DMS153 treated with DMSO at 0.1 percent for 48 hours (cell line): ENCODE measurements around the gene COA1.
"Not testable (repeated sequence)": the region's sequence is repeated elsewhere in the genome, so short reads cannot be mapped to it uniquely, and the experiment has no call there.

Source experiments
- DNase-seq: peaks from one replicate; lab custom pipeline; 2025; ENCODE audit not compliant: unreplicated experiment; lab: John Stamatoyannopoulos, UW

Gene COA1

GRCh38 chr7:43729924-43730248, 563 bp upstream of the COA1 start:
- DNase-seq, result no peak

DNA sequence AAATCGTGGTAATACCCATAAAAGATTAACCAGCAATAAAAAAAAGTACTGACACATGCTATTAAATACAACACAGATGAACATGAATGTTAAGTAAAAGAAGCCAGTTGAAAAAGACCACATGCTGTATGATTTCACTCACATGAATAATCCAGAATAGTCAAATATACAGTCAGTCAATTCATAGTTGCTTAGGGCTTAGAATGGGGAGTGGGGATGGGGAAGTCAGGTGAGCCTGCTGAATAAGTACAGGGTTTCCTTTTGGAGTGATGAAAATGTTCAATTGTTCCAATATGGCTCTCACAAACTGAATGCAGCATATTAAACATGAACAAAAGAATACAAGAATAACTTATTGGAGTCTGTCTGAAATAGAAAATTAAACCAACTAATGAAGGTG, 1.8 kb downstream of the COA1 start:
- DNase-seq, result no peak

- DNase-seq, result no peak
Observed at GRCh38 chr7:43727003-43727402, 2.3 kb downstream of the COA1 start.

DNA sequence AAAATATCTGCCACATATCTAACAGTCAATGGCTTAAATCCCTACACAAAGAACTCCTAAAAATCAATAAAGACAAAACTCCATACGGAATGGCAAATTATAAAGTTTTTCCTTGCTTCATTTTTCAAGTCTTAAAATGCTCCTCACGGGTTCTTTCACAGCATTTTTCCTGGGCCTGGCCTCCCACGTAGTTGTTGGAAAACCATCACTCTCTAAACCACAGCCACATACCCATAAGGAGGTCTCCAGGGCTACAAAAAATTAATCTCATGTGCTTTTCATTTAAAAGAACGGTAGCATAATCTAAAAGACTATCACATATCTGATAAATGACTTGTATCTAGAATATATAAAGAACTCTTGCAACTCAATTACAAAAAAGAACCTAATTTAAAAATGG, 2.9 kb downstream of the COA1 start:
- no peak for DNase-seq

DNA sequence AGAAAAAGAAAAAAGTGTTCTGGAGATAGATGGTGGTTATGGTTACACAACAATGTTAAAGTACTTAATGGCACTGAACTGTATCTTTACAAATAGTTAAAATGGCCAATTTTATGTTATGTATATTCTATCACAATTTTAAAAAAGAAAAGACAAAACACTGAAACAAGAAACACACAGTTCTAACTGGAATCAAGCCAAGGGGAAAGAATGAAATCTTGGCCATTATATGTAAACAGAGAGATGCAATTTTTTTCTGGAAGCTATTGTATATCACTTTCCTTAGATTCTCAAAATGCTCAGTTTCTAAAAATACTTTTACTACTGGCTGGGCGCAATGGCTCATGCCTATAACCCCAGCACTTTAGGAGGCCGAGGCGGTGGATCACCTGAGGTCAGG, 4.1 kb downstream of the COA1 start:
- no peak for DNase-seq

DNA sequence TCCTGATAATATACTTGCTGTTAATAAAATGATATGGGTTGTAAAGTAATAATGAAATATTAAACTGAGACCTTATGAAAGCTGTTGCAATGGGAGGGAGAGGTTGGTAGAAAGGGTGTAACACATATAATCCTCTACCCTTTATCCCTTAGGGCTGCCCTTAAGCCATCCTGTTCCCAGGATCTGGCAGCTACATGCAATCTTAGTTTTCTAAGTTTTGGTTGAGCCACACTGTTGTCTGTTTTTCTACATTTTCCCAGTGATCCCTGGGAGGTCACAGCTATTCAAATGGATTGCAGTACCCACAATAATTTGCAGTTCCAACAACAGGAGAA, 6.3 kb downstream of the COA1 start:
- no peak for DNase-seq

DNA sequence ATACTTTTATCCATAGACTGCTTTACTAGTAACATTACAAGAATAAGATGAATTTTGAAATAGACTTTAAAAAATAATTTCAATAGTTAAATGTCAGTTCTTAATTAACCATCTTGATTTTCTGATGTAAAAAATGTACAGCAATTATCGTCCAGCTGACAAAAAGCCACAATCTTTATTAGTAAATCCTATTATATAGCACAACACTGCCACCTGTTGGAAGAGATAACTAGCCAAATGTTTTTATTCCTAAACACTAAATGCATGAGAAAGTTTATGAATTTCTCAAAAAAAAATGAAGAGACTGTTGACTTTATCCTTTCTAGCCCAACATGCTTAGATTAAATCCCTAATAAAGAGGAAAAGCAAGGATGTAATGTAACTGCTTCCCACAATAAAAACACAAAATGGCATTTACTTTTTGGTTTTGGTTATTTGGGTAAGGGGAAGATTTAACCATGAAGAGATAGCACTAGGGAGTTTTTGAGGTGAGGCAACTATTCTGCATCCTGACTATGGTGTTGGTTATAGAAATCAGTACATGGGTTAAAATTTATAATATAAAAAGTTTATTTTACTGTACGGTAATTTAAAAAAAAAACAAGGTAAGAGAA, 8.0 kb downstream of the COA1 start:
- peak; percentile 38 for DNase-seq

GRCh38 chr7:43716598-43716997, 12.7 kb downstream of the COA1 start:
- no peak for DNase-seq

GRCh38 chr7:43715966-43716365, 13.4 kb downstream of the COA1 start:
- DNase-seq, result not testable (repeated sequence)

DNA sequence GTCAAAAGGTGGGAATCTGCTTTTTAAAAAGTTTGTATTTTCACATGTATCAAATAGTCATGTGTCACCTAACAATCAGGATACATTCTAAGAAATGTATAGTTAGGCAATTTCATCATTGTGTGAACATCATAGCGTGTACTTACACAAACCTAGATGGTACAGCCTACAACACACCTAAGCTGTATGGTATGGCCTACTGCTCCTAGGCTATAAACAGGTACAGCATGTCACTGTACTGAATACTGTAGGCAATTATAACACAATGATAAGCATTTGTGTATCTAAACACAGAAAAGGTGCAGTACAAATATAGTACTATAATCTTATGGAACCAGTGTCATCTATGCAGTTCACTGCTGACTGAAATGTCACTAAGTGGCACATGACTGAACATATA, 17.8 kb downstream of the COA1 start:
- DNase-seq, result no peak

GRCh38 chr7:43708055-43708454, 21.3 kb downstream of the COA1 start:
- not testable (repeated sequence) for DNase-seq

DNA sequence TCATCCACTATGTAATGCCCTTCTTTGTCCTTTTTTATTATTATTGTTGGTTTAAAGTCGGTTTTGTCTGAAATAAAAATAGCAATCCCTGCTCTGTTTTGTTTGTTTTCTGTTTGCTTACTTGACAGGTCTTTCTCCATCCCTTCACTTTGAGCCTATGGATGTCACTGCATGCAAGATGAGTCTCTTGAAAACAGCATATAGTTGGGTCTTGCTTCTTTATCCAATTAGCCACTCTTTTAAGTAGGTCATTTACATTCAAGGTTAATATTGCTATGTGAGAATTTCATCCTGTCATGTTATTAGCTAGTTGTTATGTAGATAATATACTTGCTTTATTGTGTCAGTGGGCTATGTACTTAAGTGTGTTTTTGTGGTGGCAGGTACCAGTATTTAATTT, 25.8 kb downstream of the COA1 start:
- no peak for DNase-seq

- DNase-seq, result no peak
Observed at GRCh38 chr7:43702974-43703373, 26.3 kb downstream of the COA1 start.

DNA sequence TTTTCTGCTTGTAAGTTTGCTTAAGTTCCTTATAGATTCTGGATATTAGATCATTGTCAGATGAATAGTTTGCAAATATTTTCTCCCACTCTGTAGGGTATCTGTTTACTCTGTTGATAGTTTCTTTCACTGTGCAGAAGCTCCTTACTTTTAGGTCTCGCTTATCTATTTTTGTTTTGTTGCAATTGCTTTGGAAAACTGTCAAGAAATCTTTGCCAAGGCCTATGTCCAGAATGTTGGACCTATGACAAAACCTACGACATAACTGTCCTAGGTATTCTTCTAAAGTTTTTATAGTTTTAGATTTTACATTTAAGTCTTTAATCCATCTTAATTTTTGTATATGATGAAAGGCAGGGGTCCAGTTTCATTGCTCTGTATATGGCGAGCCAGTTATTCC, 27.4 kb downstream of the COA1 start:
- DNase-seq, result no peak

DNA sequence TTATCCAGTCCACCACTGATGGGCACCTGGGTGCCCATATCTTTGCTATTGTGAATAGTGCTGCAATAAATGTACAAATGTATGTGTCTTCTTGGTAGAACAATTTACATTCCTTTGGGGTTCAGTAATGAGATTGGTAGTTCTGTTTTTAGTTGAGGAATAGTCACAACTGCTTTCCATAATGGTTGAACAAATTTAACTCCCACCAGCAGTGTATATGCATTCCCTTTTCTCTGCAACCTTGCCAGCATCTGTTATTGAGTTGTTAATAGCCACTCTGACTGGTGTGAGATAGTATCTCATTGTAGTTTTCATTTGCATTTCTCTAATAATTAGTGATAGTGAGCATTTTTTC, 27.8 kb downstream of the COA1 start:
- no peak for DNase-seq

DNA sequence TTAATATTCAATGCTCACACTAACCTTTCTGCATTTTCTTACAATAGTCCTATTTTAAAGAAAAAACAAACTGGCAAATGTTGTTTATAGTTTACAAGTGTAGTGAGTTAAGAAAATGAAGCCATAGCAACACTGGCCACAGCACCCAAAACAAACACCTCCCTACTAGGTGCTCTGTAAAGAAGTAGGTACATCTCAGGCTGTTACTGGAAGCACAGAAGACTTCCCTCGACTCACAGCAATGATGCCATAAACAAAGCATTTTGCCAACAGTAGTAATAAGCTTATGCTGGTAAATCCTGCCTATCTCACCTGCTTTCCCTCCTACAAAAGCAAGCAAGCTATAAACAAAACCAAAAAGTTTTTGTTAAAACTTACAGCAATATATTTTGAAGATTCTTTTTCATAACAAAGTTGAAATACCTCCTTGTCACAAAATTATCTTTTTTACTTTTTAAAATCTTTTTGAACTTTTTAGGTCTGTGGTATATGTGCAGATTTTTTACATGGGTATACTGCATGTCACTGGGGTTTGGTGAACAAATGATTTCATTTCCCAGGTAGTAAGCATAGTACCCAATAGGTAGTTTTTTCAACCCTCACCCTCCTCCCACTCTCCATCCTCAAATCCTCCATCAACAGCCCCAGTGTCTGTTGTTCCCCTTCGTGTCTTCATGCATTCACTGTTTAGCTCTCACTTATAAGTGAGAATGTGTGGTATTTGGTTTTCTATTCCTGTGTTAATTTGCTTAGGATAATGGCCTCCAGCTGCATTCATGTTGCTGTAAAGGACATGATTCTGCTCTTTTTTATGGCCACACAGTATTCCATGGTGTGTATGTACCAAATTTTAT, 28.4 kb downstream of the COA1 start:
- DNase-seq, result no peak

DNA sequence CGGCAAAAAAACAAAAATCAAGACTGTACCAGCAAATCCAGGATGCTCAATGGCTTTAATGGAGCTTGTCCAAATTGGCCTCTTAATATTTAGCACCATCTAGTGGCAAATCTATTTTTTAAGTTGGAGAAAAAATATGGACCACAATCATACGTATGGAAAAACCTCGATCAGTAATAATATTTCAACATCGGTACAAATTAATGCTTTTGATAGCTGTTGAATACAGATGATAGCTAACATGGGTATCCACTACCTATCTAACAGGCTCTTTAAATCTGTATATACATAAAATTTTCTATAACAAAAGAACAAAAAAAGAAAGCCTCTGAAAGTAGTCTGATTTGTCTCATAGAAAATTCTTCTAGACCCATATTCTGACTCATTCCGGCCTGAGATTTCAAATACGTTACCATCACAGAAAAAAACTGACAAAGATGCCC, 29.2 kb downstream of the COA1 start:
- peak; percentile 80 for DNase-seq

DNA sequence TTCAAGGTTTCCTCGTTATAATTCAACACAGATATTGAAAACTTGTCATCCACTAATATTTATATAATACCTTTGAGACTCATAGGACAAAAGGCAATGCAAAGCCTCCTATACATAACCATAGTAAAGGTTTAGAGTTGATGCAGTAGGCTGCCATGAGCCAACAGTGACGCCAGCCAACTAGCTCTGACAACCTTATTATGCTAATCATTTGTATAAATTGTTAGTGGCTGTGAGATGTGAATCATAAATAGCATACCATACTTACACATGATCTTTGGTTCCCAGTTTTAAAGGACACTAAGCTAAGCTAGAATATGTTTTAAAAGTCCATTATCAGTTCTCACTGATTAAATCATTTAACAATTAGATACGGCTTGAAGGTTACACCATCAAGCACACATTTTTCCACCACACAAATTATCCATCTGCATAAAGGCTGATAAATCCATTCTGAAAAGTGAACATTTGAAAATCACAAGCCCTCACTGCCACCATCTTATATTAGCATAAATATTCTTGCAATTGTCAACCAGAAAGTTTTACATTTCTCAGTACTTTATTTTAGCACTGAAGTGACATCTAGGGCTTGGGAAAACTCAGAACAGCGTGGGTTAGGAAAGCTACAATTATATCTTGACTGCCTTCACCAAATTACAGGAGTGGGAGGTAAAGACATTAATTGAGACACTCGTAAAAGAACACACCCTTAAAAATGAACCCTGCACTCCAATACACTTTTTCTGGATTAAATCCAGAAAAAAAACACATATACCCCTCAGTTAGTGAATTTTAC, 30.7 kb downstream of the COA1 start:
- no peak for DNase-seq

DNA sequence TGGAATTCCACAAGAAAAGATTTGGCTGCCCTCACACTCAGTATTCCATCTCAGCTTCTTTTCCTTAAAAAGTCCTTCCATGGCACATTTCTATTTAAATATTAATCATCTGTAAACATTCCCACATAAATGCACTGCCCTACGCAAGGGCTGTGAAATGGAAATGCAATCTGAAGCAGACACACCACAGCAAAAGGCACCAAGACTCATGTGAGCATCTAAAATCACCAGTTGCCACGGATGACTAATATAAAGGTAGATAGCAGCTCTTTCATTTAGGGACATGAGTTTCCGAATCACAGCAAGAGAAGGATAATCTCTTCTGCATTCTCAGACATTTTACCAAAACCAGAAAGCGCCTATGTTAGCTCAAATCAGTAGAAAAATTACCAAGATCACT, 31.6 kb downstream of the COA1 start:
- no peak for DNase-seq

DNA sequence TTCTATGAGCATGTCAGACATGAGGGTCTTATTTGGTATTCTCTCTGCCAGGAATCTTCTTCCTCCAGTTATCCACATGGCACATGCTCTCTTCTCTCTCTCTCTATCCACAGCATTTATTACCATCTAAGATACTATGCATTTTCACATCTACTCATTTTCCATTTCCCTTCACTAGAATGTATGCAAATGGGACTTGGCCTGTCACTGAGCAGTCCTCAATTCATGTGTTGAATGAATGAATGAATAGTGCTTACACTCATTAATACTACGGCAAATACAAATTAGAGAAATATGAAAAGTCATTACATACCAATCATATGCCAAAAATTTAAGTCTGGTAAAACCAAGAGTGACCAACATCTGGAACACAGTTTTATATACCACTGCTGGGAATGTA, 34.0 kb downstream of the COA1 start:
- no peak for DNase-seq

GRCh38 chr7:43694399-43694748, 34.9 kb downstream of the COA1 start:
- DNase-seq, result no peak

DNA sequence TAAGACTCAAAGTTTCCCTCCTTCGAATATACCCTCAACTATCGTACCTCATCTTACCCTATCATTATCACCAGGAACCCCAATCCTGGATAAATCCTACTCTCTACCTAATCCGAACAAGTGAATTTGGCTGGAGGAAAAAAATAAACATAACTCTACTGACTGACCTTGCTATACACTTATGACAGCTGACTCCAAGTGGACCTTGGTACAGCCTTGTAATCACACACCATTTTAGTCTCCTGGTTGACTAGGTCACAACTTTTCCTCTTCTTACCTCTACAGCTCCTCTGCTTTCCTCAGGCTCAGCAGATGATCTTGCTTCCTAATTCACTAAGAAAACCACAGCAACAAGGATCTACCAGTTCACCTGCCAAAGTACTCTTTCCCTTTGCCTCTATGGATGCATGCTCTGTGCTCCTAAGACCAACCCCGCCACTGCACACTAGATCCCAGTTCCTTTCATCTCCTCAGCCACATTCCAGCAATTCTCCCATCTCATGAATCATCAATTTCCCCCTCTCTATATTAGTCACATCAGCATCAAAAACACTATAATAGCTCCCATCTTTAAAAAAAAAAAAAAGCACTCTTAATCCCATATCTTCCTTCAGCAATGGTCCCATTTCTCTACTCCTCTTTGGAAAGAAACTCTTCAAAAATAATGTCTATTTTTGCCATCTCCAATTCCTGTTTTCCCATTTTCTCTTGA, 35.5 kb downstream of the COA1 start:
- DNase-seq, result no peak
